Mesothelial cell of epicardium (in vitro differentiated cells): ENCODE measurements around the gene ACSS1. TPM values are rescaled to one million over a fixed set of nuclear protein-coding genes. Genes with fewer than 3 reads are reported as not detected.

Experiments
- DNase-seq, 2 experiments: peaks; one replicate each; pipeline ENCODE4 v3.0.0; 2021; ENCODE audit warnings: low spot score in 2 of 2; ENCODE audit not compliant: unreplicated experiment in 2 of 2
- H3K27ac Mint-ChIP-seq: 2 replicates; pipeline ENCODE4 v1.8.0; 2021; ENCODE audit warnings: mixed read lengths
- H3K27me3 Mint-ChIP-seq: 2 replicates; pipeline ENCODE4 v1.8.0; 2021; ENCODE audit warnings: low read depth, mixed read lengths
- H3K36me3 Mint-ChIP-seq: 2 replicates; pipeline ENCODE4 v1.8.0; 2021; ENCODE audit warnings: mixed read lengths
- H3K4me1 Mint-ChIP-seq: 2 replicates; pipeline ENCODE4 v1.8.0; 2021; ENCODE audit warnings: mixed read lengths
- H3K4me3 Mint-ChIP-seq: 2 replicates; pipeline ENCODE4 v1.8.0; 2021; ENCODE audit warnings: mild to moderate bottlenecking, moderate library complexity, mixed read lengths
- H3K9me3 Mint-ChIP-seq: 2 replicates; pipeline ENCODE4 v1.8.0; 2021; ENCODE audit warnings: mixed read lengths
- CTCF ChIP-seq: fragments of 200-600 bp; sonication (generic); IDR thresholded peaks from one replicate; pipeline ENCODE4 v1.5.0; 2021; ENCODE audit warnings: antibody characterized with exemption; ENCODE audit not compliant: unreplicated experiment
- total RNA-seq: library from RNA; stranded (reverse); gene quantifications from 3 replicates; pipeline ENCODE4 v1.2.1, GENCODE V29; 2021

The ACSS1 gene
- total RNA-seq, 1 donor from 2014 or later, result 4.8 TPM

DNA sequence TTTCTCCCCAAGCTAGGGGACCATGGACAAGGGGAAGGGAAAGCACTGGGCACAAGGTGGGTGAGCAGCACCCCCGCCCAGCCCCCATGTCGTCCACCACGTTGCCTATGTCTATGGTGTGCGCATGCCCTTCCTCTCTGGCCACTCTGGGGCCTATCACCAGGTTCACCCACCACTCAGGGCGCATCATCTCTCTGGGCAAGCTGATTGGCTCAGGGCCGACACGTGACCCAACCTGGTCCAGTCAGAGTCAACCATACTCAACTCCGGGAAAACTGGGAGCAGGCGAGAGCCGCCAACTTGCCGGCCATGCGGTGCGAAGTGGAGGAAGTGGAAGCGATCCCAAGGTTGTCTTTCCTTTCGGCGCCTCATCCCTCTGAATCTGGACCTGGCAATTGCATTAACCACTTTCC is 25.9 kb downstream of the ACSS1 start:
- no peak for DNase-seq
- Mint-ChIP-seq H3K27ac (peak overlapping the region; percentile 71), H3K9me3 (no peaks in the 10 kb centered on the region), H3K4me3 (no peak overlapping the region), H3K27me3 (peaks cover 18% of the 10 kb centered on the region), H3K36me3 (no peaks in the 10 kb centered on the region), H3K4me1 (peaks cover 50% of the 10 kb centered on the region)
- no peak for TF ChIP-seq CTCF

DNA sequence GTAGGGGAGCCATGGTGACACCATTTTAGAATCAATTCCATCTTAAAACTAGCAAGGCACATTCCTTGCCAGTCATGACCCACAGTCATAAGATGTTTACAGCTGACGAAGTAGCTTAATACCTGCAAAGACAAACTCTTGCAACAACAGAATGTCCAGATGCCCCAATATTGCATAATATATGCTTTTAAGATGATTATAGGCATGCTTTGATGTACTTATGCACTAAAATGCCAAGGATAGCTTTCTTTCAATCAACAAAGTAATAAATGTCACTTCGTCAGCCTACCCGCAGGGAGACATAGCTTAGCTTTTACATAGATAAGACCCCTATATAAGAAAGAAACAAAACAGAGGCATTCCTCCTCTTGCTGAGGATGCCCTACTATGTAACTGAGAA is 26.7 kb downstream of the ACSS1 start:
- peaks cover 22% of the 10 kb centered on the region for H3K27me3 Mint-ChIP-seq
- H3K4me1 Mint-ChIP-seq, result peaks cover 43% of the 10 kb centered on the region
- no peak for TF ChIP-seq CTCF
- H3K27ac Mint-ChIP-seq, result no peak overlapping the region
- no peaks in the 10 kb centered on the region for H3K9me3 Mint-ChIP-seq
- DNase-seq, result no peak
- H3K36me3 Mint-ChIP-seq, result no peaks in the 10 kb centered on the region
- no peak overlapping the region for H3K4me3 Mint-ChIP-seq

GRCh38 chr20:25030649-25031207 is 27.2 kb downstream of the ACSS1 start:
- H3K27me3 Mint-ChIP-seq, result peaks cover 22% of the 10 kb centered on the region
- H3K4me3 Mint-ChIP-seq, result no peak overlapping the region
- H3K27ac Mint-ChIP-seq, result no peak overlapping the region
- no peaks in the 10 kb centered on the region for H3K9me3 Mint-ChIP-seq
- no peak for TF ChIP-seq CTCF
- H3K36me3 Mint-ChIP-seq, result no peaks in the 10 kb centered on the region
- DNase-seq, result no peak
- H3K4me1 Mint-ChIP-seq, result peaks cover 38% of the 10 kb centered on the region

GRCh38 chr20:25030007-25030648 is 27.8 kb downstream of the ACSS1 start:
- TF ChIP-seq CTCF, result no peak
- no peak for DNase-seq
- Mint-ChIP-seq H3K4me3 (no peak overlapping the region), H3K36me3 (no peaks in the 10 kb centered on the region), H3K9me3 (no peaks in the 10 kb centered on the region), H3K4me1 (peaks cover 37% of the 10 kb centered on the region), H3K27ac (no peak overlapping the region), H3K27me3 (peaks cover 22% of the 10 kb centered on the region)

DNA sequence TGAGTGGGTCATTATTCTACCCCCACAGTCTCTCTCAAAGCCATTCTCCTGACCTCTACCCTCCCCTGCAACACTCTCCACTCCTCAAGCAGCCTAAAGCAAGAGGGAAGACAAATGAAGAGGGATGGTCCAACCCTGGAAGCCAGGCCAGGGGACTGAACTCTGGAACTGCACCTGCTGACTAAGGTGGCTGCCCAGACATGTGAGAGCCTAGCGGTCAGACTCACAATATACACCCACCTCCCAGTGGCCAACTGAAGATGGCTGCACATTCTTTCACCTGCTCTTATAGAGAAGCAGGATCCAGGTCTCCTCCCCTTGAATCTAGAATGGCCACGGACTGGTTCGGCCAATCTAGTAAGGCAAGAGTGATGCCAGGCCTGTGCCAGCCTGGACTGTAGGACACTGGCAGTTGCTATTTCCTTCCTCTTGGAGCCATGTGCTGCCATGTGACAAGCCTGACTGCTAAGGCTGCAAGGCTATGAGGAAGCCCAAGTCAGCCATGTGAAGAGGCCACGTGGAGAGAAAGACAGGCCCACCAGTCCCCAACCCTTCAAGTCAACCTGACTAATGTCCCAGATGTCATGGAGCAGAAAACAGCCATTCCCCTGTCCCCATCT is 31.8 kb downstream of the ACSS1 start:
- no peak for TF ChIP-seq CTCF
- Mint-ChIP-seq H3K4me1 (peaks cover 10% of the 10 kb centered on the region), H3K4me3 (no peak overlapping the region), H3K9me3 (no peaks in the 10 kb centered on the region), H3K27me3 (peaks cover 22% of the 10 kb centered on the region), H3K36me3 (no peaks in the 10 kb centered on the region), H3K27ac (no peak overlapping the region)
- DNase-seq, result no peak
